Amygdala (tissue), 56 donors: ENCODE data around the gene GNB1L.
"Not testable (repeated sequence)": the region's sequence is repeated elsewhere in the genome, so short reads cannot be mapped to it uniquely, and the experiment has no call there.

ENCODE experiments used
- DNase-seq, 56 donors: peaks; one replicate each; lab custom pipeline; 2025; lab: John Stamatoyannopoulos, UW

Gene GNB1L

DNA sequence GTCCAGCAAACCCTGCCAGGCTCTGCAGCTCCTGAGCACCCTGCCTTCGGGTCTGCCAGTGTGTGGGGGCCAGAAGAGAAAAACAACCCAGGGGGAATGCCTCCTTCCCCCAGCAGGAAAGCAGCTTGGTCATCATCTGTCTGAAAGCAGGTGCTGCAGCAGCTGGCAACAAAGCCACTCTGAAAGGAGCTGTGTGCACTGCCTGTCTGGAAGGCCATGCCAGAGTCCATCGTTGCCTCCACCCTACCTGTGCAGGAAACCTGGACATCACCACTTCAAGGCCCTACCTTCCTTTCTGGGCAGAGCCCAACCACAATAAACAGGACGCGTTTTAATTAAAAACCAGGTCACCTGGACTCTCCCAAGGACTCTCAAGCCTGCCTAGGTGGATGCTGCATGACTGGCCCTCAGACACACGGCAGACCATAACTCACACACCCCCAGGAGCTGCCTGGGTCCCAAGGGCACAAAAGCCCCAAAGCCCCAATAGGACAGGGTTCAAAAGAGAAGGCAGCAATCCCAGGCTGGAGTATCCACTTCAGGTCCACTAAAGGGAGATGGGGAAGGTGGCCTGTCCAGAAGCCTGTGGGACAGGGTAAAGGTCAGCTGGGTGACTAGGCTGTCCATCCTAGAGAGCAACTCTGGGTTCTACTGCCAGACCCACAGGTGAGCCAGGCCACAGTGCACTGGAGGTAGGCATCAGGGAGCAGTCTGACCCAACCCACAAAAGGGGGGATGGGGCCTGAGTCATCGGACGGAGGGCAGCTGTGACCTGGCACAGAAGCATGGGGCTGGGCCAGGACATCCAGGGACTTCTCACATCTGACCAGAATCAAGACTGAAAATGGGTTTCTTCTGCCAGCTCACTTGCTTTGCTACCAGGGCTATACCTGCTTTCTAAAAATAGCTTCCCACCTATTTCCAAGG is 6.1 kb downstream of the GNB1L start:
- DNase-seq: no peak

DNA sequence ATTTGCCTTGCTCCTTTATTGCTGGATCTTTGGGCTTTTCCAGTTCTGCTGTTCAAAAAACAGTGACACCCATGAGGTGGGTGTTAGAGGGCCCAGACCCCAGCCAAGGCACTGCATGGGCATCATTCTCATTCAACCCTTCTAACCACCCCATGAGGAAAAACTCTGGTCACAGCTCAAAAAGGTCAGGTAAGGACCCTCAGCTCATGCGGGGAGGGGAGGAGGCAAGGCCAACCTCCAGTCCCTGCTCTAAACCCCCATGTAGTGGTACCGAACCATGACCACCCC is 7.4 kb downstream of the GNB1L start:
- DNase-seq: no peak

DNA sequence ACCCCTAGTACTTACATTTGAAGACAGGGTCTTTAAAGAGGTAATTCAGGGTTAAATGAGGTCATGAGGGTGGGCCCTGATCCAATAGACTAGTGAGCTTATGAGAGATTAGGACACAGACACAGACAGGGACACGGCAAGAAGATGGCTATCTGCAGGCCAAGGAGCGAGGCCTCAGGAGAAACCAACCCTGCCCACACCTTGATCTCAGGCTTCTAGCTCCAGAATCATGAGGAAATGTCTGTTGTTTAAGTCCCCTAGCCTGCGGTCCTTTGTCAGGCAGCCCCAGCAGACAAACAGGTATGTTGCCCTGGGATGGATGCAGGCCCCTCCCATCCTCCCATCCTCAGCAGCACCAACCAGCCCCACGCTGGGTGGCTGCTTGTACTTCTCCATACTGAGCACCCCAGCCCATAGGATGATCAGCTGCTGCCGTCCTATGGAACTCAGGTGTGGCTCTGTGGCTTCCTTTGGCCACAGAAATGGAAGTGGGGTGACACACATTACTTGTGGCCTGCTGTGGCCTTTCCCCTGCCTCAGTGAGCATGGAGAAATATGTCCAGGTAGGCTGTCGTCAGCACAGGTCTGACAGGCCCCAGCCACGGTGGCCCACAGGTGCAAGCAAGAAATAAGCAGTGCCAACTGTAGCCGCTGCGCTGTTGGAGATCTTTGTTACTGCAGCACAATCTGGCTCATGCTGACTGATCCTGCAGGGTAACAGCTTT is 7.9 kb downstream of the GNB1L start:
- no peak for DNase-seq

DNA sequence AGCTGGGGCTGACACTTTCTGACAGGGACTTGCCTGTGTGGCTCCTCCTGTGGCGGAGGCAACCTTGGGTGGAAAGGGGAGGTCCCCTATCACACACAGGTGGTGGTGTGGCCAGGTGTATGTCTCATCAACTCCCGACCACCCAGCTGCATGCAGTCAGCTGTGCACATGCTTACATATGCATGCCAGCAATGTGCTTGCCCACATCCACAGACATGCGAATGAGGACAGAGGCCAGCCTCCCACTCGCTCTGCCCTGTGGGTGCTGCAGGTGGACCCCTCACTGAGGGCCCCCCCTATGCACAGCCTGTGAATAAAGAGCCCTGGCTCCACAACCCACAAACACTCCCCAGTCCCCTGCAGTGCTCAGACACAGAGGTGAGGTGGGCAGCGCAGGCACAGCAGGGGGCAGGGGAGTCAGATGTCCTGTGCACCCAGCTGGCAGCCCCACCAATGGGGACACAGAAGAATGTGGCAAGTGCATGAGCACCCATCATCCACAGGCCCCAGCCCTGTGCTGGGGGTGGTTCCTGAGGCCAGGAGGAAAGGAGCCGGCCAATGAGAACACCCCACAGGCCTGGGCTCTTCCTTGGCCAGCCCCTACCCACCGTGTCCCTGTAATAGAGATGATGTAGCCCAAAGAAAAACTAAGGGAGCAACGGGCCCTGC is 9.5 kb downstream of the GNB1L start:
- no peak for DNase-seq

DNA sequence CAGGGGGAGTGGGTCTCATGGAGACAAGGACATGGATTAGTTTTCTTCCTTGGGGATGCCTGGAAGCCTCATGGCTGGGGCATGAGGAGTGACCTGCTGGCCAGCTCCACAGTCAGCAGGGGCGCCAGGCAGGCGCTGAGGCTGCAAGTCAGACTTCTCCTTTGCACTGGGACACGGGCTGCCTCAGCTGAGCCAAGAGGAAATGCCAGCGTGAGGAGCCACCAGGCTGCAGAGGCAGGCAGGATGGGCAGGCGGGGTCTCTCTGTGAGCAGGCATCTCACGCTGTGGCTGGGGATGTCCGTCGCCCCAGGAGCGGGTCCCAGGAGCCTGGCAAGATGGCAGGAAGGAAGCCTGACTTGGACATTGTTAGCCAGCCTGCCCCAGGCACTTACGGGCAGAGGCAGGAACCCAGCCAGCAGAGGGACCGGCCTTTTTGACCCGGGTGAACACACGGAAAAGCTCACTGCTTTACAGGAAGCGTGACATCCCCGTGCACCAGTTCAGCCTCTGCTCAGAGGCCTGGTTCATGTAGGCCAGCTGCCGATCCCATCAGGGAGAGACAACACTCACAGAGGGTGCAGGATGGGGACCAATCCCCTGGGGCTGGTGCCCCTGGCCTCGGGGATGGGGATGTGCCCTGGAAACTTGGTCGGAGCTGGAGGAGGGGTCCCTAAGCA is 10.2 kb downstream of the GNB1L start:
- DNase-seq: peak in 17 of 56 donors; percentile 13 to 58 (median 40)

DNA sequence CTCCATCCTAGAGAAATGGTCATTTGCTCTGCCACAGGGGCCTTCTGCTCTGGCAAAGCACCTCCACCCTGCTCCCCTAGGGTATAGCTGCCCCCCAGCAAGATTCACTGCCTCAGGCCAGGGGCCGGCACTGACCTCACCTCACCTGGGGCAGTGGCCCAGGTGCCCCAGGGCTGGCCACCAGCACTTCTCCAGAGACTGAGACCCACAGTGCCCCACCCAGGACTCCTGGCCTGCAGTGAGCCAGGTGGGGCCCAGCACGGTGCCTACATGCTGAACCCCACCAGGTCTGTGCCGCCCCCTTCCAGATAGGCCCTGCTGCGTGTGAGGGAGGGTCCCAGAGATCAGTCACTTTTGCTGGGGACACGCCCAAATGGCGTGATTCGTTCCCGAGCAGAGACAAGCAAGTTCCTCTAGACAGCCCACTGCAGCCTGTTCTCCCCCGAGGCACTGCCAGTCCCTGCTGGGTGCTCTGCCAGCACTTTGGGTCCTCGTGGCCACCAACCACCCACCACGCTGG is 10.8 kb downstream of the GNB1L start:
- no peak for DNase-seq

DNA sequence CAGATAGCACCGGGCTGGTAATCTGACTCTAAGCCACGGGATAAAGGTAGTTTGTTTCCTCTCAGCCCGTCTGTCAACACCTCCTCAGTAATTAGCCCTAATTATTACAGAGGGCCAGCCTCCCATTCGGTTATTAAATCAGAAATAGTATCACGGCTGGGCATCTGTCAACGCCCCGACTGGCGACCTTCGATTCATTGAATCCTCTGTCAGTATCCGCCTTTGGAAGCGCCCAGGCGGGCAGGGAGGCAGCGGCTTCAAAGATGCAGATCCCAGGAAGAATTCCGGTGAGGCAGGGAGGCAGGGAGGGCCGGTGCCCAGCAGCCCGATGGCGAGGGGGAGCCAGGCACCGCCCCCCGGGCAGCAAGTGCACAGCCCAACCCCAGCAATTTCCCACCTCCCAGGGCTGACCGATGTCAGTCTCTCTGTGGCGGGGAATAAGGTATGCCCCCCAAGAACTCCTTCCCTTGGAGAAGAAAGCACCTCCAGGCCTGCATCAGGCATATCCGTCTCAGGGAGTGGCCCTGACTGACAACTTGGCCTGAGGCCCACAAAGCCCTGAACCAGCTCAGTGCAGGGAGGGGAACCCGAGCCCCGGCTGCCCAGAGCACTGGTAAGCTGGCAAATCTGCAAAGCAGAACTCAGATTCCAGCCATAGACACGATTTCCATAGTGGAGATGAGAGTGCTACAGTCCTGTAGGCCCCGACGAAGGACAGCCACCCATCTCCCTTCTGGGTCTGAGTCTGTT is 11.4 kb downstream of the GNB1L start:
- no peak for DNase-seq

DNA sequence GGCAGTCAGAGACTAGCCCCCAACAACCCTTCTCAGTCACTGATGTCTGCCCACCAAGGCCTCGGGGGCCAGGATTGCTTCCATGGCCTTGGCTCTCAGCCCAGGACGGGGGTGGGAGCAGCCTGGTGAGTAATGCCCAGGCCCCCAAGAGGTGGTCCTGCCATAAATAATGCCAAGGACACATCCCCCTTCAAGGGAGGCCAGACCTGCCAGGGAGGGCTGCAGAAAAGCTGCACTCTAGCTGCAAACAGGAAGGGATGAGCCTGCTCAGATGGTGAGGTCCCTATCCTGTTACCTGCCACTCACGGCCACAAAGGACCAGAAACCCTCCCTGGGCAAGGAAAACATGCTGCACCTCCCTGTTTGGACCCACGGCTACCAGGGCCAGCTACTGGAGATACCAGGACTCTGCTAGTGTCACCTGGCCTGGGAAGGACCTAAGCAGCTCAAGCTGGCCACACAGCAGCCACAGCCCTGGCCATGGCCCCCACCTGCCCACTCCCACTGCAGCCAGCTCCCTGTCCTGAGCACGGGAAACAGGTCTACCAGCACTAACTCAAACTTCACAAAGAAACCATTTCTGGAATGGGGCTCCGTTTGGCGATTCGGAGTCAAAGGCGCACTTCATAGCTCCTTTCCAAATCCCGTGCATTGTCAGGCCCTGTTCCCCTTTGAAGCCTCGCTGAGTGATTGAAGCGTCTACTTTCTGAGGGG is 12.1 kb downstream of the GNB1L start:
- no peak for DNase-seq

DNA sequence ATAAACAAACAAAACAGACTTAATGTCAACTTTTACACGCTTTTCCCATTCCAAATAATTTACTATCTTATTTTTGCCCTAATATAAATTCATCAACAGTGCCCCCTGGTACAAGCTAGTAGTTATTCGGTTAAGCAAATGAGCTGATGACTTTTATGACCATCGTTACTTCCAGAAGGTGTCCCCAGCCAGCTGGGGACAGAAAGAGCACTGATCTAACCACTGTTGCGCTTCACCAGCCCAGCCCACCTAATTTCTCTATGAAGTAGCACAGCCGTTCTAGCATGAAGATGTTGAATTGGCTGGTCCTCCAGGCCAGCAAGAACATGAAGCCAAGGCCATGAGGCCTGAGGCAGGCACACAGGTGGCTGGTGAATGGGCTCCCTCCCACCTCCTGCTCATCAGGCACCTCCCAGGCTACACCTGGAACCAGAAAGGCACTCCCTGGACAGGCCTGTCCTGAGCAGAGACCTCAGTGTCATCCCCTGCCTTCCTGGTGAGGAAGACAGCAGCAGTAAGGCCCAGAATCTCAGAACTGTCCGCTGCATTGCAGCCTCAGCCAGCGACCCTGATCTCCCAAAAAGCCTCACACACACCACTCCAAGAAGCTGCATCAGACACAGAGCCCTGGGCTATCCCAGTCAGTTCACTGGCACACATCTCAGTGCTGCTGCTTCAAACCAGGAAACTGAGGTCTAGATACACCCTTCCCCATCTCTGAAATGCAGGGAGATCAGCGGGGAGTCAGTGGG is 12.9 kb downstream of the GNB1L start:
- no peak for DNase-seq

DNA sequence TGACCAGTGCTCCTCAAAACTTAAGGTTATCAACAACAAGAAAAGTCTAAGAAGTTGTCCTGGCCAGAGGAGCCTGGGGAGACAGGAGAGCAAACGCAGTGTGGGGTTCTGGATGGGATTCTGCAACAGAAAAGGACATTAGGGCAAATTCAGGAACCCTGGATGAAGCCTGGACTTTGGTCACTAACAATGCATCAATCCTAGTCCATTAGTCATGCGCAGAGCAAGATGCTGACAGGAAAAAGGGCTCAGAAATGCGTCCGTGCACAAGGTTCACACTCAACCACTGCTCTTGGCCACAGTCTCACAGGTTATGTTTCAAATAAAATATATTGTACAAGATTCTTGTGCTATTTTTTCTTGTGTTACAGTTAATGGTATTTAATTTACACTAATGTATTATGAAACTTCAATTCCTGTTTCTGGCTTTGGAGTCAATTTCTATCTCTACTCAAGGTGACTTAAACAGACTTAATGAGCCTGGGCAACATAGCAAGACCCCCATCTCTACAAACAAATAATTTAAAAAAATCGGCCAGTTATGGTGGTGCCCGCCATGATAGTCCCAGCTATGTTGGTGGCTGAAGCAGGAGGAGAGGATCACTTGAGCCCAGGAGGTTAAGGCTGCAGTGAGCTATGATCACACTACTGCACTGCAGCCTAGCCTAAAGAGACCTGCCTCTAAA is 13.6 kb downstream of the GNB1L start:
- no peak for DNase-seq

DNA sequence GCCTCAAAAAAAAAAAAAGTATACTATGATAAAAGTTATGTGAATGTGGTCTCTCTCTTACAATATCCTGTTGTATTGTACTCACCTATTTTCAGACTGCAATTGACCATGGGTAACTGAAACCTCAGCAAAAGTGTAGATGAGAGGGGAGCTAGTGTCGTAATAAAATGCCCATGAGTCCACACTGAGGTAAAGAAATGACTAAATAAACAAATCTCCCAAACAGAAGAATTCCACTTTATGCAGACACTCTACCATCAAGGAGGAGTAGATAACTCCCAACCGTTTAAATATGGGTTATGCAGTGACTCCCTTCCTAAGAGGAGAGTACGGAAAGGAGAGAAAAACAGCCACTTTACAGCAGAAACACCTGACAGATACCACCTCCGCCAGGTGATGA is 14.6 kb downstream of the GNB1L start:
- no peak for DNase-seq

DNA sequence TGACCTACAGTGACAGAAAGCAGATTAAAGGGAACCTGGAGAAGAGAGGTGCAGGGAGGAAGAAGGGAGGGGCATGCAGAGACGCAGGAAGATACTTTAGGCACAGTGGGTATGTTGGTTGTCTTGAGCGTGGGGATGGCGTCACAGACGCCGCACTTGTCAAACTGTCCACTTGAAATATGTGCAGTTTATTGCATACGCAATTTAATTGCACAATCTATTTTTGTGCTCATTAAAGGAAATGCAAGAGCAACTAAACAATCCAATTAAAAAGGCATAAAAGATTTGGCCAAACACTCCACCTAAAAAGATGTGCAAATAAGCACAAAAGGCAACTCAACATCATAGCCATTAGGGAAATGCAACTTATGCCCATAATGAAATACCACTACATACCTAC is 16.8 kb downstream of the GNB1L start:
- DNase-seq: no peak

DNA sequence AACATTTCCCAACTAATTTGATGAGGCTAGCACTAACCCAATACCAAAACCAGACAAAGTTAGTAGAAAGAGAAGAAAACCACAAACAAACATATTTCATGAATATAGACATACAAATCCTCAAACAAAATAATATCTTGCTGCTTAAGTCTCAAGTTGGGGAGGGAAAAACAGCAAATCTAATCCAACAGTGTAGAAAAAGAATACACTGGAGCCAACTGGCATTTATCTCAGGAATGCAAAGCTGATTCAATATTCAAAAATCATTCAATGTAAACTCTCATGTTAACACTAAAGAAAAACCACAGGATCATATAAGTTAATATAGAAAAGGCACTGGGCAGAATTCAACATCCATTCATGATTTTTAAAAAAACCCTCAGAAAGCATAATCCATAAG is 18.2 kb downstream of the GNB1L start:
- DNase-seq: no peak

DNA sequence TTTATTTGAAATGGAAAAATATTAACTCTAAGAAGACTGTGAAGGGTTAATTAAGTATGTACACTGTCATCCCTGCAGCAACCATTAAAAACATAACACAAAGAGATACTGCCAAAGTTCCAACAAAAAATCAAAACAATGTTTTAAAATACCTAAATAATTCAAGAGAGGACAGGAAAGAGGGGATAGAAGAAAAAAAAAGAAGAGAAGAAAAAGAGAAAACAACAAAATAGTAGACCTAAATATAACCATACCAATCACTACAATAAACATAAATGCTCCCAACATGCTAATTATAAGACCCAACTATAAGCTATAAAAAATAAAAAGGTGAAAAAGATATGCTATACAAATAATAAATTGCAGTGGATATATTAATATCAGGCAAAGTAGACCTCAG is 20.1 kb downstream of the GNB1L start:
- no peak for DNase-seq

DNA sequence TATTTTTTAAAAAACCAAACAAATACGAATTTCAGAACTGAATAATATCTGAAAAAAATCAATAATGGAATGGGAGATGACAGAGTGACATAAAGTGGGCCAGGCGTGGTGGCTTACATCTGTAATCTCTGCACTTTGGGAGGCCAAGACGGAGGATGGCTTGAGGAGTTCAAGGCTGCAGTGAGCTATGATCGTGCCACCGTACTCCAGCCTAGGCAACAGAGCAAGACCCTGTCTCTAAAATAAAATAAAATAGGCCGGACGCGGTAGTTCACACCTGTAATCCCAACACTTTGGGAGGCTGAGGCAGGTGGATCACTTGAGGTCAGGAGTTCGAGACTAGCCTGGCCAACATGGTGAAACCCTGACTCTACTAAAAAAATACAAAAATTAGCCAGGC is 21.3 kb downstream of the GNB1L start:
- DNase-seq: not testable (repeated sequence)

DNA sequence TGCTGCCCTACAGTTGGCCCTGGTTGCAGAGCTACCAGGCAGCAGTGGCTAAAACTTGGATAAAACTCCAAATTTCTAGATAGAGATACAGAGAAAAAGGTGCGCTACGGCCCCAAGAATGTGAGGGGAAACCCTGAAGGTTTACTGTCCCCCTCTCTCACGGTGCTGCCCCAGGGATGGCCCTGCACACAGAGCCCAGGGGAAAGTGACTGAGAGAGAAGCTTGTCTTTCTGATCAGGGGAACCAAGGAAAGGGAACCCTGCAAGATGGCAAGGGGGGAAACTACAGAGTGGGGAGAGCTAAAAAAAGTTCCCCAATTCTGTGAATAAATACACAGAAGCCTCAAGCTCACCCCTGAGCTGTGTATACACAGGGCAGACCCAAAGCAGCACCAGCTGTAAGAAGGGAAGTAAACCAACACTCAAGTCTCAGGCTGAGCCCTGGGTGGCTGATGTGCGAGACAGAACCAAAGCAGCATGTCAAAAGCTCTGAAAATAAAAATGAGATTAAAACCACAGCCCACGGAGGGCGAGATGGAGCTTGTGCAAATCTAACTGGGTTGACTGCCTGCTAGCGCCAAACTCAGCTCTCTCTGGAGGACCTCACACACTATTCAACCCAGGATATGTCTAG is 22.1 kb downstream of the GNB1L start:
- DNase-seq: no peak

DNA sequence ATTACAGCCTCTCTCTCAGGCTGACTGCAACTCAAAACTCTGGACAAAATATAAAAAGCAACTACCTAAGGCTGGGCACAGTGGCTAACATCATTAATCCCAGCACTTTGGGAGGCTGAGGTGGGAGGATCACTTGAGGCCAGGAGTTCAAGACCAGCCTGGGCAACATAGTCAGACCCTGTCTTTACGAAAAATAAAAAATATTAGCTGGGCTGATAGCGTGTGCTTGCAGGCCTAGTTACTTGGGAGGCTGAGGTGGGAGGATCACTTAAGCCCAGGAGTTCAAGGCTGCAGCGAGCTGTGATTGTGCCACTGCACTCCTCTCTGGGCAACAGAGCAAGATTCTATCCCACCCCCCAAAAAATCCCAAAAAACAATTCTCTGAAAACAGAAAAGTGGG is 22.7 kb downstream of the GNB1L start:
- not testable (repeated sequence) for DNase-seq

DNA sequence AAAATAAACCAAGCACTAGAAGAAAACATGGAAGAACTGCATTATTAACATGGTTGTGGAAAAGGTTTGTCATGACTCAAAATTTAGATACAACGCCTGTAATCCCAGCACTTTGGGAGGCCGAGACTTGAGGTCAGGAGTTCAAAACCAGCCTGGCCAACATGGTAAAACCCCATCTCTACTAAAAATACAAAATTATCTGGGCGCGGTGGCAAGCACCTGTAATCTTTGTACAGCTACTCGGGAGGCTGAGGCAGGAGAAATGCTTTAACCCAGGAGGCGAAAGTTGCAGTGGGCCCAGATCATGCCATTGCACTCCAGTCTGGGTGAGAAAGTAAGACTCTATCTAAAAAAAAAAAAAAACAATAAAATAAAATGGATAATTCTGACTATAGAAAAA is 23.7 kb downstream of the GNB1L start:
- DNase-seq: no peak
